A549 (cell line): ENCODE results near the gene NTHL1. TPM values are rescaled to one million over a fixed set of nuclear protein-coding genes. Genes with fewer than 3 reads are reported as not detected.

Experiments
- ATAC-seq, 2 experiments: fragments of 200-7000 bp in 1 of 2; fragments of >200 bp in 1 of 2; cut with Nextera tagmentation in 1 of 2; cut with Tn5 transposase in 1 of 2; 3 replicates each; pipeline versions ENCODE4 v1.8.0 to v1.9.1; 2018 to 2020; ENCODE audit warnings: mild to moderate bottlenecking in 1 of 2, moderate library complexity in 1 of 2
- CTCF ChIA-PET: fragments of 300-600 bp; sonication (Branson Sonifier 250); formaldehyde crosslinking; extraction: SDS; loops from one replicate; lab custom pipeline; 2021; ENCODE audit warnings: antibody characterized with exemption, inconsistent platforms; lab: Yijun Ruan, JAX
- POLR2A ChIA-PET: fragments of 350-600 bp; formaldehyde crosslinking; extraction: SDS; loops from one replicate; lab custom pipeline; 2021; ENCODE audit warnings: antibody characterized with exemption, inconsistent platforms; lab: Yijun Ruan, JAX
- DNase-seq, 2 experiments: peaks; one replicate each; pipeline versions ENCODE4 v3.0.0 to v3.0.0-alpha.2; 2011 to 2016; ENCODE audit warnings: low read depth in 1 of 2, low spot score in 1 of 2
- FAIRE-seq: peaks from 2 replicates; lab custom pipeline; 2011; peaks lifted over from hg19 to GRCh38; lab: Jason Lieb, UNC
- H3K27ac ChIP-seq, 2 experiments: fragments of >200 bp; sonication (Bioruptor Twin); formaldehyde crosslinking; 3 replicates each; pipeline ENCODE4 v1.5.1; 2016 to 2017
- H3K4me1 ChIP-seq: fragments of >200 bp; sonication (Bioruptor Twin); formaldehyde crosslinking; 3 replicates; pipeline ENCODE4 v1.6.1; 2016
- H3K4me2 ChIP-seq: fragments of >200 bp; sonication (Bioruptor Twin); formaldehyde crosslinking; 3 replicates; pipeline ENCODE4 v1.6.1; 2016
- H3K4me3 ChIP-seq: fragments of >200 bp; sonication (Bioruptor Twin); formaldehyde crosslinking; 3 replicates; pipeline ENCODE4 v1.5.1; 2016
- H3K9me3 ChIP-seq: fragments of >200 bp; sonication (Bioruptor Twin); formaldehyde crosslinking; 3 replicates; pipeline ENCODE4 v1.6.1; 2016
- BHLHE40 ChIP-seq: IDR thresholded peaks from 2 replicates; pipeline ENCODE4 v1.6.1; 2012; ENCODE audit warnings: low read depth, low read length, inconsistent platforms
- CBX8 ChIP-seq: fragments of 200-600 bp; sonication (generic); IDR thresholded peaks from 2 replicates; pipeline ENCODE4 v1.6.1; 2016
- CEBPB ChIP-seq, 2 experiments: fragments of >200 bp in 1 of 2; sonication (Bioruptor Twin) in 1 of 2; formaldehyde crosslinking in 1 of 2; IDR thresholded peaks; 2 replicates each; pipeline ENCODE4 v1.6.1; 2012 to 2016
- CHD2 ChIP-seq: fragments of 150-350 bp; IDR thresholded peaks from 2 replicates; pipeline ENCODE4 v1.6.1; 2014; ENCODE audit warnings: low read length; ENCODE audit not compliant: partially characterized antibody
- FOSL2 ChIP-seq, 2 experiments: fragments of 450-650 bp in 1 of 2; fragments of >200 bp in 1 of 2; sonication (Bioruptor Twin) in 1 of 2; formaldehyde crosslinking; IDR thresholded peaks; 2 replicates each; pipeline versions ENCODE4 v1.5.0 to v1.6.1; 2016 to 2020; ENCODE audit warnings: mild to moderate bottlenecking in 1 of 2, moderate library complexity in 1 of 2
- FOXS1 ChIP-seq: fragments of 250-450 bp; sonication (Bioruptor Pico); IDR thresholded peaks from 2 replicates; pipeline ENCODE4 v1.5.0; 2020; ENCODE audit warnings: mild to moderate bottlenecking, moderate library complexity
- HEYL ChIP-seq: fragments of 250-450 bp; sonication (Bioruptor Pico); IDR thresholded peaks from 2 replicates; pipeline ENCODE4 v1.8.0; 2021; ENCODE audit warnings: mild to moderate bottlenecking, moderate library complexity
- HOXA7 ChIP-seq: fragments of 250-450 bp; sonication (Bioruptor Pico); IDR thresholded peaks from 2 replicates; pipeline ENCODE4 v1.5.0; 2020; ENCODE audit warnings: mild to moderate bottlenecking, moderate library complexity
- JUN ChIP-seq, 2 experiments: fragments of >200 bp; sonication (Bioruptor Twin); formaldehyde crosslinking; IDR thresholded peaks; 2 replicates in 1 of 2; 3 replicates in 1 of 2; pipeline ENCODE4 v1.6.1; 2016 to 2017
- MAFK ChIP-seq: fragments of 450-650 bp; IDR thresholded peaks from 2 replicates; pipeline ENCODE4 v1.6.1; 2014; ENCODE audit not compliant: partially characterized antibody
- MYC ChIP-seq: IDR thresholded peaks from 2 replicates; pipeline ENCODE4 v1.6.1; 2012; ENCODE audit warnings: mild to moderate bottlenecking, inconsistent platforms, low read length, improper control_type of control experiment, borderline replicate concordance
- PHF8 ChIP-seq: fragments of 200-600 bp; sonication (generic); IDR thresholded peaks from 2 replicates; pipeline ENCODE4 v1.6.1; 2016; ENCODE audit warnings: low read depth, mild to moderate bottlenecking, antibody characterized with exemption, moderate library complexity, borderline replicate concordance
- POLR2AphosphoS2 ChIP-seq: conservative IDR thresholded peaks from 2 replicates; pipeline ENCODE4 v1.6.1; 2012; ENCODE audit warnings: low read length, improper control_type of control experiment, inconsistent platforms
- RARB ChIP-seq: fragments of 250-450 bp; sonication (Bioruptor Pico); IDR thresholded peaks from 2 replicates; pipeline ENCODE4 v1.8.0; 2021; ENCODE audit warnings: mild to moderate bottlenecking, moderate library complexity
- RCOR1 ChIP-seq: fragments of 150-350 bp; IDR thresholded peaks from 2 replicates; pipeline ENCODE4 v1.6.1; 2014; ENCODE audit warnings: antibody characterized with exemption, low read length, low read depth
- TP53 ChIP-seq: fragments of 250-450 bp; sonication (Bioruptor Pico); IDR thresholded peaks from 2 replicates; pipeline ENCODE4 v1.5.0; 2021; ENCODE audit warnings: mild to moderate bottlenecking, moderate library complexity
- ZC3H11A ChIP-seq: fragments of 450-650 bp; IDR thresholded peaks from 2 replicates; pipeline ENCODE4 v1.6.1; 2014; ENCODE audit warnings: antibody characterized with exemption, mild to moderate bottlenecking
- ZFP36 ChIP-seq: fragments of 450-650 bp; IDR thresholded peaks from 2 replicates; pipeline ENCODE4 v1.6.1; 2014; ENCODE audit warnings: borderline replicate concordance; ENCODE audit not compliant: partially characterized antibody
- WGBS: methylation state at CpG from one replicate; pipeline ENCODE4 v1.1.6; 2017; ENCODE audit errors: missing lambda C conversion rate; 5-methylcytosine and 5-hydroxymethylcytosine counted together
- polyA plus RNA-seq, 4 experiments: library from polyadenylated mRNA; depleted of rRNA in 3 of 4; stranded (reverse); fragments of >200 nt; fragmentation: RNase III in 1 of 4; extraction: RNeasy Plus Mini Kit Qiagen cat#74134 plus additional on column Dnase treatment in 1 of 4; gene quantifications; 2 replicates in 3 of 4; 3 replicates in 1 of 4; pipeline ENCODE4 v1.2.3, GENCODE V29; 2011 to 2017
- TF ChIP-seq, protein P1 (sequence below): fragments of >200 bp; sonication (Bioruptor Twin); formaldehyde crosslinking; IDR thresholded peaks from 3 replicates; pipeline ENCODE4 v1.5.1; 2016
- TF ChIP-seq, protein P2 (sequence below): fragments of 150-350 bp; IDR thresholded peaks from 2 replicates; pipeline ENCODE4 v1.6.1; 2014; ENCODE audit warnings: low read depth, mild to moderate bottlenecking, low read length
- TF ChIP-seq, protein P3 (sequence below): fragments of 200-600 bp; sonication (generic); IDR thresholded peaks from 2 replicates; pipeline ENCODE4 v1.6.1; 2016; ENCODE audit warnings: antibody characterized with exemption, mild to moderate bottlenecking, moderate library complexity
- TF ChIP-seq, protein P4 (sequence below): fragments of >200 bp; sonication (Bioruptor Twin); formaldehyde crosslinking; IDR thresholded peaks from 2 replicates; pipeline ENCODE4 v1.6.1; 2016

Gene NTHL1
- polyA plus RNA-seq, 2 of the 4 experiments (the other 2 are of a cell fraction), result 28.8 to 42.3 TPM

DNA sequence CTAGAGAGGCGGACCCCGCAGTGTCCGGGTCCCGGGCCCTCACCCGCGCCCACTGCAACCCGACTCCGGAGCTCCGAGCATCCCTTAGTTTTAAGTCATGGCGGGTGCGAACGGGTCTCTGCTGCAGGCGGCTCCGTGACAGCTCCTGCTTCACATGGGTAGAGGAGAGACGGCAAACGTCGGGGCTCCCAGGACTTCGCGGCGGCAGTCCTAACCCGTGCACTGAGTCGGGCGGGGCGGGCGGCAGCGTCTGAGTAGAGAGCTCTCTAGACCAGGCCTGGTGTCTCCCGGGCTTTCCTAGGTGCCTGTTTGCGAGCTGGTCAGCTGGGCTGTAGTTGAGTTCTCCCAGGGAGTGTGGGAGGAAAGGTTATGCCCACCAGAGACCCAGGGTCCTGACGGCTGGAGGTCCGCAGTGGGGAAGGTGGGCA lies 496 bp upstream of the NTHL1 start:
- whole genome bisulfite sequencing, result 1% methylated on average over 24 of the region's 30 CpGs
- POLR2A ChIA-PET, result interaction anchor here (0.7 to 2.1 kb wide), 8 partner anchors 8 to 107 kb away, joined by 3 to 15 read pairs (median 4); partner anchors contain the start of genes RPS2 and TRAF7
- TF ChIP-seq CHD2, result no peak
- no peak for TF ChIP-seq BHLHE40
- TF ChIP-seq HEYL (CRISPR knock-in tag), result no peak
- TF ChIP-seq ZC3H11A, result no peak
- TF ChIP-seq JUN (IDR thresholded peaks at IDR 0.05), result no peak
- no peak for TF ChIP-seq FOSL2 (IDR thresholded peaks at IDR 0.05)
- TF ChIP-seq FOSL2 (CRISPR knock-in tag; IDR thresholded peaks at IDR 0.05), result no peak
- TF ChIP-seq, protein P1, sequence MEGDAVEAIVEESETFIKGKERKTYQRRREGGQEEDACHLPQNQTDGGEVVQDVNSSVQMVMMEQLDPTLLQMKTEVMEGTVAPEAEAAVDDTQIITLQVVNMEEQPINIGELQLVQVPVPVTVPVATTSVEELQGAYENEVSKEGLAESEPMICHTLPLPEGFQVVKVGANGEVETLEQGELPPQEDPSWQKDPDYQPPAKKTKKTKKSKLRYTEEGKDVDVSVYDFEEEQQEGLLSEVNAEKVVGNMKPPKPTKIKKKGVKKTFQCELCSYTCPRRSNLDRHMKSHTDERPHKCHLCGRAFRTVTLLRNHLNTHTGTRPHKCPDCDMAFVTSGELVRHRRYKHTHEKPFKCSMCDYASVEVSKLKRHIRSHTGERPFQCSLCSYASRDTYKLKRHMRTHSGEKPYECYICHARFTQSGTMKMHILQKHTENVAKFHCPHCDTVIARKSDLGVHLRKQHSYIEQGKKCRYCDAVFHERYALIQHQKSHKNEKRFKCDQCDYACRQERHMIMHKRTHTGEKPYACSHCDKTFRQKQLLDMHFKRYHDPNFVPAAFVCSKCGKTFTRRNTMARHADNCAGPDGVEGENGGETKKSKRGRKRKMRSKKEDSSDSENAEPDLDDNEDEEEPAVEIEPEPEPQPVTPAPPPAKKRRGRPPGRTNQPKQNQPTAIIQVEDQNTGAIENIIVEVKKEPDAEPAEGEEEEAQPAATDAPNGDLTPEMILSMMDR, result no peak
- no peak for TF ChIP-seq CEBPB (IDR thresholded peaks at IDR 0.05)
- no peak for TF ChIP-seq TP53 (CRISPR knock-in tag)
- no peak for TF ChIP-seq RARB (CRISPR knock-in tag)
- TF ChIP-seq MAFK, result no peak
- Histone ChIP-seq H3K4me1 (peaks cover 29% of the 10 kb centered on the region), H3K4me2 (peak overlapping the region; percentile 98), H3K9me3 (no peaks in the 10 kb centered on the region), H3K4me3 (peak overlapping the region; percentile 68), H3K27ac (peak overlapping the region; percentile 73 to 91)
- no peak for DNase-seq
- FAIRE-seq, result no peak
- CTCF ChIA-PET, result interaction anchor here (0.8 to 3.9 kb wide), 9 partner anchors 9 to 125 kb away, joined by 3 to 29 read pairs (median 6); no protein-coding TSS in a partner anchor
- peak; percentile 30 to 50; a peak in 5 of 6 replicates for ATAC-seq

DNA sequence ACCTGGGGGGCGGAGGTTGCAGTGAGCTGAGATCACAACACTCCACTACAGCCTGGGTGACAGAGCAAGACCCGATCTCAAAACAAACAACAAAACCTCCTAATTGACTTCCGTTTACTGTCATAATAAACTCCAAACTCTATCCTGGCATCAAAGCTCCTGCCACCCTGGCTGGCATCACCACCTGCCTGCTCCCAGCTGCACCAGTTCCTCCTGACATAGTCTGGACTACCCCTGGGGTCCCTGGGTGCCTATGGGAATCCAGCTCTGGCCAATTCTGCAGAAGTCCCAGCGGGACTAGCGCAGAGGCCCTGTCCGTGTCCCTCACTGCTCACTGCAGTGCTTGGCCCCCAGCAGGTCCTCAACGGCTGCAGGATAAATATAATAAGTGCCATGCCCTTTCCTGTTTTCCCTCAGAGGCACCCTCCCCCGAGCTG lies 723 bp downstream of the NTHL1 start:
- peak overlapping the region; percentile 98 for H3K4me2 ChIP-seq
- DNase-seq (no peak), FAIRE-seq (no peak), ATAC-seq (peak; percentile 38 to 54)
- H3K4me3 ChIP-seq, result peak overlapping the region; percentile 68
- H3K9me3 ChIP-seq, result no peaks in the 10 kb centered on the region
- CTCF ChIA-PET, result interaction anchor here (0.6 to 3.9 kb wide), 15 partner anchors 7 to 898 kb away, joined by 3 to 29 read pairs (median 4); no protein-coding TSS in a partner anchor
- H3K4me1 ChIP-seq, result peaks cover 41% of the 10 kb centered on the region
- TF ChIP-seq RCOR1 (no peak), FOXS1 (no peak), PHF8 (no peak), MYC (no peak), POLR2AphosphoS2 (no peak), TP53 (CRISPR knock-in tag) (no peak), CBX8 (no peak), ZFP36 (no peak), HOXA7 (CRISPR knock-in tag) (no peak)
- TF ChIP-seq, protein P2, sequence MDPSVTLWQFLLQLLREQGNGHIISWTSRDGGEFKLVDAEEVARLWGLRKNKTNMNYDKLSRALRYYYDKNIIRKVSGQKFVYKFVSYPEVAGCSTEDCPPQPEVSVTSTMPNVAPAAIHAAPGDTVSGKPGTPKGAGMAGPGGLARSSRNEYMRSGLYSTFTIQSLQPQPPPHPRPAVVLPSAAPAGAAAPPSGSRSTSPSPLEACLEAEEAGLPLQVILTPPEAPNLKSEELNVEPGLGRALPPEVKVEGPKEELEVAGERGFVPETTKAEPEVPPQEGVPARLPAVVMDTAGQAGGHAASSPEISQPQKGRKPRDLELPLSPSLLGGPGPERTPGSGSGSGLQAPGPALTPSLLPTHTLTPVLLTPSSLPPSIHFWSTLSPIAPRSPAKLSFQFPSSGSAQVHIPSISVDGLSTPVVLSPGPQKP, result no peak
- TF ChIP-seq, protein P3, sequence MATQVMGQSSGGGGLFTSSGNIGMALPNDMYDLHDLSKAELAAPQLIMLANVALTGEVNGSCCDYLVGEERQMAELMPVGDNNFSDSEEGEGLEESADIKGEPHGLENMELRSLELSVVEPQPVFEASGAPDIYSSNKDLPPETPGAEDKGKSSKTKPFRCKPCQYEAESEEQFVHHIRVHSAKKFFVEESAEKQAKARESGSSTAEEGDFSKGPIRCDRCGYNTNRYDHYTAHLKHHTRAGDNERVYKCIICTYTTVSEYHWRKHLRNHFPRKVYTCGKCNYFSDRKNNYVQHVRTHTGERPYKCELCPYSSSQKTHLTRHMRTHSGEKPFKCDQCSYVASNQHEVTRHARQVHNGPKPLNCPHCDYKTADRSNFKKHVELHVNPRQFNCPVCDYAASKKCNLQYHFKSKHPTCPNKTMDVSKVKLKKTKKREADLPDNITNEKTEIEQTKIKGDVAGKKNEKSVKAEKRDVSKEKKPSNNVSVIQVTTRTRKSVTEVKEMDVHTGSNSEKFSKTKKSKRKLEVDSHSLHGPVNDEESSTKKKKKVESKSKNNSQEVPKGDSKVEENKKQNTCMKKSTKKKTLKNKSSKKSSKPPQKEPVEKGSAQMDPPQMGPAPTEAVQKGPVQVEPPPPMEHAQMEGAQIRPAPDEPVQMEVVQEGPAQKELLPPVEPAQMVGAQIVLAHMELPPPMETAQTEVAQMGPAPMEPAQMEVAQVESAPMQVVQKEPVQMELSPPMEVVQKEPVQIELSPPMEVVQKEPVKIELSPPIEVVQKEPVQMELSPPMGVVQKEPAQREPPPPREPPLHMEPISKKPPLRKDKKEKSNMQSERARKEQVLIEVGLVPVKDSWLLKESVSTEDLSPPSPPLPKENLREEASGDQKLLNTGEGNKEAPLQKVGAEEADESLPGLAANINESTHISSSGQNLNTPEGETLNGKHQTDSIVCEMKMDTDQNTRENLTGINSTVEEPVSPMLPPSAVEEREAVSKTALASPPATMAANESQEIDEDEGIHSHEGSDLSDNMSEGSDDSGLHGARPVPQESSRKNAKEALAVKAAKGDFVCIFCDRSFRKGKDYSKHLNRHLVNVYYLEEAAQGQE, result no peak
- TF ChIP-seq, protein P4, sequence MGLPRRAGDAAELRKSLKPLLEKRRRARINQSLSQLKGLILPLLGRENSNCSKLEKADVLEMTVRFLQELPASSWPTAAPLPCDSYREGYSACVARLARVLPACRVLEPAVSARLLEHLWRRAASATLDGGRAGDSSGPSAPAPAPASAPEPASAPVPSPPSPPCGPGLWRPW, result no peak
- TF ChIP-seq, all 56 proteins: peak for 0
- 17% methylated on average over 8 of the region's 8 CpGs for WGBS
- peak overlapping the region; percentile 79 to 91 for H3K27ac ChIP-seq
- POLR2A ChIA-PET, result interaction anchor here (1.1 to 2.1 kb wide), 5 partner anchors 8 to 108 kb away, joined by 3 to 15 read pairs (median 5); partner anchors contain the start of genes RPS2, TBL3 and TRAF7
